ENCODE results near the gene KRT35.
A peak's percentile ranks its signal among the peaks of the same experiment; 100 is the strongest.

The KRT35 gene

DNA sequence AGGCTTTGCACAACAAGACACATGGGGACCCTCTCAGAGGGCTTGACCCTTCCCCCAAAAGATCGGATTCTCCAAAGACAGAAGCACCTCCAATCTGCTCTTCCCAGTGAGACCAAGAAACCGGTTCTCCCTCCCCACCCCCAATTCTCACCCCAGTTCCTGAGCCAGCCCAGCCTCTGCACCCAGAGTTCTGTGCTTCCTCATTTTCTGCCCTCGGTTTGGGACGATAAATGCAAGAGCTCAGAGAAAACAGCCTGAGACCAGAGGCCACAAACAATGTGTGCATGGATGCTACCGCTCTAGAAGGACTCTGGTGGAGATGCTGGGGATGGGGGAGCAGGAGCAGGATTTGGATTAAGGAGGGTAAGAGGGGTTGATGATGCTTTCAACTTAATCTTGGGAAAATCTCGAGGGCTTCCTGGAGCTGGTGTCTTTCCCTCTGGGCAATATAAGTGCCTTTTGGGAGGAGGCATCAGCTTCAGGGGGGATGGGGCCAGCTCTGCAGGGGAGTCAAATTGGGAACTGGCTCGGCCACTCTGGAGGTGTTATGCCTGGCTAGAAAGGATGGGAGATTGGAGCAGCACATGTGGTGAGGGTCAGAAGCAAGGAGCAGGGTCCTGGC, 31.7 kb upstream of the KRT35 start:
- no peak for DNase-seq (ENCODE audit: low read depth in 2 of 3, low spot score in 2 of 3)

DNA sequence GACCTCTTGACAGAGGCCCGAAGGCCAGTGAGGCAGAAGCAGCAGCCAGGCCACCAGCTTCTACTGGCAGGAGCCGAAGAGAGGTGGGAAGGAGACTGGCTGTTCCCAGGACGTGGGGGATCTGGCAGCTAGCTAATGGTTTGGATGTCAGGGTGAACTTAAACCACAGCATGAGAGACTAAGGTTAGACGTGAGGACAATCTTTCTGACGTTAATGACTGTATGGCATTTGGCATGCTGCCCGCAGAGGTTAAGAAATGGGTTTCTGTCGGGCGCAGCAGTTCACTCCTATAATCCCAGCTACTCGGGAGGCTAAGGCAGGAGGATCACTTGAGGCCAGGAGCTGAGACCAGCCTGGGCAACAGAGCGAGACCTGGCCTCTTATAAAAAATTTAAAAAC, 30.8 kb upstream of the KRT35 start:
- DNase-seq (ENCODE audit: low read depth in 2 of 3, low spot score in 2 of 3) = no peak

DNA sequence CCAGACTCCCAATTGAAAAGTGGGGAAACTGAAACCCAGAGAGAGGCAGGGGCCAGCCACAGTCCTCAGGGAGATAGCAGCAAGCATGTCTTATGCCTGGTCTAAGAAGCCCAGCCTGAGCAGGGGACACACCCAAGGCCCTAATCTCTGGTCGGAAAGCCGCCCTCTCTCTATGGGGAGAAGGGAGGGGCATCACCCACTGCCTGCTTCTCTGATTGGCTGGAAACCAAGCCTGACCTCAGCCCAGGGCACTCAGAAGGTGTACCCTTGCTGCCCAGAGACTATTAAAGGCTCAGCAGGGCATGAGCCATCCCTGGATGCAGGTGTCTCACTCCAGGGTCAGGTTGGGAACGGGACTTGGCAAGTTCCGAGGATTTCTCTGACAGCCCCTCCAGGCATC, 30.2 kb upstream of the KRT35 start:
- no peak for DNase-seq (ENCODE audit: low read depth in 2 of 3, low spot score in 2 of 3)

GRCh38 chr17:41510251-41511065, 29.5 kb upstream of the KRT35 start:
- DNase-seq (ENCODE audit: low read depth in 2 of 3, low spot score in 2 of 3) = no peak

DNA sequence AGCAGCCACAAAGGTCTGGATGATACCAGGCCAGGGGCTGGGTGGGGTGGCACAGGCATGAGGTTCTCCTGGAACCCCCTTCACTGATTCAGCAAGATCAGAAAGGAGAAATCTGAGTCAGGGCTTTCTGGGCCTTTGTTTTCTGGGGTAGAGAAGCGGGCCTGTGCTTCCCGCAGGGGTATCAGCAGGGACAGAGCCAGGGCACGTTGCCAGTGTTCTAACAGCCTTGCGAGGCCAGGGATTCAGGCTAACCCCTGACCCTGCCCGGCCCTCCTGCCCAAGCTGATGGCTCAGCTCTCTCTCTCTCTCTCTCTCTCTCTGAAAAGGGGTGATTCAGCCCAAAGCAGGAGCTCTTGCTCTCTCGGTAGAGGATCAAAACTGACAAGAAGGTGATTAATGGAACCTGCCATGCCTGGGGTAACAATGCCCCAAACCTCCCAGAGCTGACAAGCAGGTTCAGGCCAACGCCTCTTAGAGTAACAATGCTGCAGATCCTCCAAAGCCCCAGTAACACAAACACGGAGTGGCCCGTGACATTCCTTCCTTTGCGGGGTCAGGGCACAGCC, 26.4 kb upstream of the KRT35 start:
- no peak for DNase-seq (ENCODE audit: low read depth in 2 of 3, low spot score in 2 of 3)

DNA sequence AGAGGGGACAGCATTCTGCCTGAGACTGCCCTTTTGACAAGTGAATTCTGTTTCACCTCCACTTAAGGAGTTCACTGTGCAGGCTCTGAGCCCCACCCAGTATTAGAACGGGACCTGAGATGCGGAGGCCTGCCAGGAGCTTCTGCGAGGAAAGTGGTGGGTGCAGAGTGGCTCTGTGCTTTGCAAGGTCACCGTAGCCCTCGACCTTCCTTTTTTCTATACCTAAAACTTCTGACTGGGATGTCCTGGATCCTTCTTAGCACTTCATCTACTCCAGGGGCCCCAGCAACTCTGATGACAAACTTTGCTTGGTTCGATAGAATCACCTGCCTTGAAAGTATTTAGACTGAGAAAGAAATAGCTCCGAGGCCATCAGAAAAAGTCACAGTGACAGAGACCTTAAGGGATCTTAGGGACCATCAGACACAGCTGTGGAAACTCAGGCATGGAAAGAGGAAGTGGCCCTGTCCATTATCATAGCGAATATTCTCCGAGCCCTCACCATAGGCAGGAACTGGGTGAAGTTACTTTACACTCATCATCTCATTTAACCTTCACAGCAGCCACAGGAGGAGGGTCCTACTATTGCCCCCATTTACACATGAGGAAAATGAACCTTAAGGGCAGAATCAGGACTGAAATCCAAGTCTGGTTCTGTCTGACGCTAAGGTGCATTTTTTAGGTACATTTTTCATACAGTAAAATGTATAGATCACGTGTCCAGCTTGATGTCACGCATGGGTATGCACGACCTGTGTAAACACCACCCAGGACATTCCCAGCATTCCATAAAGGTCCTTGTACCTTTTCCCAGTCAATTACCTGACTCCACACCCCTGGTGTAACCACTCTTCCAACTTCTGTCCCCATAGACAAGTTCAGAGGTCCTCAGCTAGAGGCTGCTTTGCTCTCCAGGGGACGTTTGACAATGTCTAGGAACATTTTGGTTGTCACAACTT, 25.1 kb upstream of the KRT35 start:
- no peak for DNase-seq (ENCODE audit: low read depth in 2 of 3, low spot score in 2 of 3)

DNA sequence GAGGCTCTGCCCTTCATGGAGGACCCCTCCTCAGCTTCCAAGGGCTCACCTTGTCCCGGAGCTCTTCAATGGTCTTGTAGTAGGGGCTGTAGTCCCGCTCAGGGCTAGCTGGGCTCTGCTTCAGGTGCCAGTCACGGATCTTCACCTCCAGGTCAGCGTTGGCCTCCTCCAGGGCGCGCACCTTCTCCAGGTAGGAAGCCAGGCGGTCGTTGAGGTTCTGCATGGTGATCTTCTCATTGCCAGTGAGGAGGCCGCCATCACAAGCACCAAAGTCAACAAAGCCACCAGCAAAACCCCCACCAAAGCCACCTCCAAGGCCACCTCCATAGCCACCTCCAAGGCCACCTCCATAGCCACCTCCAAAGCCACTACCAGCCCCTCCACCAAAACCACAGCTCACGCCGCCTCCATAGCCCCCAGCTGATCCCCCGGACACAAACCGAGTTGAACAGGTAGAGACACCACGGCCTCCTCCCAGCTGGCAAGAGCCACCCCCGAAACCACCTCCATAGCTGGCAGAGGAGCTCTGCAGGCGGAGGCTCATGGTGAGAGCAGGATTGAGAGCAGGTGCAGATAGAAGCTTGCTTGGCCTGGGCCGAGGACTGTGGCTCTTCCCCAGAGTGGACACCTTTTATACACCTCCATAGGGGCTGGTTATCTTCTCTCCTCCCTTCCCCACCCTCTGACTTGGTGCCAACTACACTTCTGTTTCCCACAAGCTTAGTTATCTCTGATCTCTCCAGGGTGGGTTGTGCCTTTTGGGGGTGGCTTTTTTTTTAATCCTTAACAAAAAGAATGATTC, 24.3 kb upstream of the KRT35 start, which contains the start of gene KRT13:
Gene KRT13 (minus strand): TSS at position 606 of the 802 bp plus-strand sequence. CDS start 62 bp downstream, at position 544.
- DNase-seq (ENCODE audit: low read depth in 2 of 3, low spot score in 2 of 3) = no peak

DNA sequence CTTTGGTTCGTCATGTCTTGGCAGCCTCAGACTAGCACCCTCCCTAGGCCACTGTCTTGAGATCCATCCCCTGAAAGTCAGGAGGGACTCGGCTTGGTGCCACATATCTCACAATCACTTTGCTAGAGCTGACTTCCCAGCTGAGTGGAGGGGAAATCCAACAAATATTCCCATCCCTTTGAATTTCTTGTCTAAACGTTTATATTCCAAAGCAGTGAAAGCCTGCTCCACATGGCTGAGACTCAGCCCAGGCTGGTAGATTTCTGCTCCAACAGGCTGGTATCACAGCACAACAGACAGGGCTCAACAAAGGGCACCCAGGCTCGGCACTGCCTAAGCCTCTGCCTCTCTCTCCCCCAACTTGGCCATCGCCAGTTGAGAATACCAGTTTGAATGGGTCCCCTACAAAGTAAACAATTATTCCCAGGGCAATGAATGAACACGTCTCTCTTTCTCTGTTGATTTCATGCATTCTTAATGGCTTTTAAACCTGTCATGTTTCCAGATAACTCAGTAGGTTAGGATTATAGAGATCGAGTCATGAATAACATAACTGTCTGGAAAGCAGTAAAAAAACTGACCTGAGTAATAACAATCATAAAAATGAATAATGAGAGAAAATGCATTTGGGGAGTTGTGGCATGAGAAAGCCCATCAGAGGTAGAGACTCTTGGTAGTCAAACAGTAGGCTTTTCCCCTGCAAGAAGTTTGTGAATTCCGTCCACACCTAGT, 23.5 kb upstream of the KRT35 start:
- DNase-seq (ENCODE audit: low read depth in 2 of 3, low spot score in 2 of 3) = no peak

GRCh38 chr17:41503202-41503601, 22.3 kb upstream of the KRT35 start:
- DNase-seq (ENCODE audit: low read depth in 2 of 3, low spot score in 2 of 3) = no peak

GRCh38 chr17:41500131-41500911, 19.4 kb upstream of the KRT35 start:
- DNase-seq (ENCODE audit: low read depth in 2 of 3, low spot score in 2 of 3) = no peak

DNA sequence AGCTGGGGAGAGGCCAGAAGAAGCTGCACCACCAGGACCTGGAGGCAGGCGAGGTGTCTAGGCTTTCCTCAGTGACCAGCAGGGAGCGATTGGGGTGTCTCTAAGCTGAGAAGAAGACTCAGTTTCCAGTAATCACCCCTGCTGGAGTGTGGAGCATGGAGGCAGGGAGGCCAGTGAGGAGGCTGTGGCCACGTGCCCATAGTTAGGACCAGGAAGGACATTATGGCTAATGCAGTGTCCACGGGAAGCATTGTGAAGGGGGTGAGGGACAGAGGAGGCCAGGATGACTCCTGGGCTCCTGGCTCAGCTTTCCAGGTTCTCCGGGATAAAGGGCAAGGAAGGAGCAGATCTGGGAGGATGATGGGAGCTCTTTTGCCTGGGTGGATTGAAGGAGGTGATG, 18.8 kb upstream of the KRT35 start:
- no peak for DNase-seq (ENCODE audit: low read depth in 2 of 3, low spot score in 2 of 3)

DNA sequence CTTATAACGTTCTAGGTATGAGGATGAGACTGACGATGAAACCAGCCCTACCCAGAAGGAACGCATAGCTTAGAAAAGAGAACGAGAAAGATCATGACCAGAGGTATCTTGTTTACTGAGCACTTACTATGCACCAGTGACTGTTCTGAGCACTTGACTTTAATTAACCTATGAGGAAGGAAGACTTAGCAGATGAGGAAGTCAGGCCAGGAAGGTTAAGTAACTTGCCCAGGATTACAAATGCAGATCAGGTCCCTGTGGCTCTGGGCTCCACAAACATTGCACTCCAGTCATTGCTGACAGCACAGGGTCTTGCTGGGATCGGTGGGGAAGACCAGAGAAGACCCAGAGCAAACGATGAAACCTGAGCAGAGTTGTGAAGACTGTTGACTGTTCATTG, 17.3 kb upstream of the KRT35 start:
- no peak for DNase-seq (ENCODE audit: low read depth in 2 of 3, low spot score in 2 of 3)

DNA sequence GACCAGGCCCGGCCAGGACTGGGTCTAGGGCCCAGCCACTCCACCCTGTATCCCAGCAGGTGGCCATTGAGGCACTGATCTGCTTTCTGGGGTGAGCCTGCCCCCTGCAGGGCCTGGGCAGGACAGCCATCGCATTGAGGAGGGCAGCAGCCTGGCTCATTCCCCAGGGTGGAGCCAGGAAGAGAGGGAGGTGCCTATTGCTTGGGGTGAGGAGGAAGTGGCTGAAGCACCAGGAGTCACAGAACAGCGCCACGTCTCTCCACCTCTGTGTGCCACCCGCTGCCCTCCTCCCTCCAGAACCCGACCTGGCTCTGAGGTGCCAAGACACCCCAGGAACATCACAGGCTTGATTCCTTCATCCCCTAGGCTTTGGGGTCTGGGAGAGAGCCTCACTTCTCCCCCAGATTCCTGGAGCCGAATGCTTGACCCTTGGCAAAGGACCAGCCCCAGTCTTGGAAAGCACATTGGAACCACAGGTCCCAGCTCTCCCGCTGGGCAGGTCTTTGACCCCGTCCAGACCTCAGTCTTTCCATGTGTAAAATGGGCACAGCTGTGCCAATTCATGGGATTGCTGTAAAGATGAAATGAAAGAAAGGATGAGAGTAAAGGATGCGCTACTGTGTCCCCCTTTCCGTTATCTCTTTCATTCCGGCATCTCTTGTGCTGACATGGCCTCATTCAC, 16.0 kb upstream of the KRT35 start:
- DNase-seq (ENCODE audit: low read depth in 2 of 3, low spot score in 2 of 3) = peak; percentile 32 to 62 (median 32)

DNA sequence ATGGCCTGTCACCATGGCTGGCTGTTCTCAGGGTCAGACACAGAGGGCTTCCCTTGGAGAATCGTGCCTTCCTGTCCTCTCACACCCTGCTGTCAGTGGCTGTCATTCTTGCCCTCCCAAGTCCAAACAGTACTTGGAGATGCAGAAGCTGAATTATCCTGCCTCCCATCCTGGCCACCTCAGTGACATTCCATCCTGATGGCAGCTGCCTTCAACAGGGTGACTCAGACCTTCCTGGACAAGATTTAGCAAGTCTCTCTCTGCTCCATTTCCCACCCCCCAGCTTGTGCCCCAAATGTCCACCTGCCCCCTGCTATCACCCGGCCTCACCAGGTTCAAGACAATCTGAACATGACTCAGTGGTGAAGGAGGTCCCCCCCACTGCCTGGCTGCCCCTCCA, 13.6 kb upstream of the KRT35 start:
- DNase-seq (ENCODE audit: low read depth in 2 of 3, low spot score in 2 of 3) = no peak

GRCh38 chr17:41492771-41493170, 11.8 kb upstream of the KRT35 start:
- no peak for DNase-seq (ENCODE audit: low read depth in 2 of 3, low spot score in 2 of 3)

- no peak for DNase-seq (ENCODE audit: low read depth in 2 of 3, low spot score in 2 of 3)
Observed at GRCh38 chr17:41492351-41492750, 11.4 kb upstream of the KRT35 start.

DNA sequence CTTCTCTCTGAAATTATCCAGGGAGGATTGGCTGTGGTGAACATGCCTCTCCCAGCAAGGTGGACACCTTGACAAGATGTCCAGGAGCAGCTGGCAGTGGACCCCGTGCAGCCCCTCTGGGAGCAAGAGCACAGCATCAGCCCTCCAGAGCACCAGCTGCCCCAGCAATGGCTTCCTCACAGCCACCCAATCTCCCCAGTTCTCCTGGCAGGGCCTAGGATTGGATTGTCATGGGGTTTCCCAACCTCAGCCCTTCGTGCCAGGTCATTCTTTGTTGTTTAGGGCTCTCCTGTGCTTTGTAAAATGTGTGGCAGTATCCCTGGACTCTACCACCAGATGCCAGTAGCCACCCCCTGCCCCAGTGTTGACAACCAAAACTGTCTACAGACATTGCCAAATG, 10.5 kb upstream of the KRT35 start:
- no peak for DNase-seq (ENCODE audit: low read depth in 2 of 3, low spot score in 2 of 3)

Measured in activated CD8-positive, alpha-beta memory T cell treated with anti-CD3 and anti-CD28 coated beads for 48 hours (primary cell).